ENCODE data around the gene CNTN4. TPM values are rescaled to one million over a fixed set of nuclear protein-coding genes. Genes with fewer than 3 reads are reported as not detected.

Gene CNTN4
- total and polyA plus RNA-seq, 2 experiments from 2014 or later = 5.6 to 7.9 TPM

- H3K4me1 ChIP-seq (ENCODE audit: low read depth) = no peaks in the 10 kb centered on the region
- TF ChIP-seq, protein P1, sequence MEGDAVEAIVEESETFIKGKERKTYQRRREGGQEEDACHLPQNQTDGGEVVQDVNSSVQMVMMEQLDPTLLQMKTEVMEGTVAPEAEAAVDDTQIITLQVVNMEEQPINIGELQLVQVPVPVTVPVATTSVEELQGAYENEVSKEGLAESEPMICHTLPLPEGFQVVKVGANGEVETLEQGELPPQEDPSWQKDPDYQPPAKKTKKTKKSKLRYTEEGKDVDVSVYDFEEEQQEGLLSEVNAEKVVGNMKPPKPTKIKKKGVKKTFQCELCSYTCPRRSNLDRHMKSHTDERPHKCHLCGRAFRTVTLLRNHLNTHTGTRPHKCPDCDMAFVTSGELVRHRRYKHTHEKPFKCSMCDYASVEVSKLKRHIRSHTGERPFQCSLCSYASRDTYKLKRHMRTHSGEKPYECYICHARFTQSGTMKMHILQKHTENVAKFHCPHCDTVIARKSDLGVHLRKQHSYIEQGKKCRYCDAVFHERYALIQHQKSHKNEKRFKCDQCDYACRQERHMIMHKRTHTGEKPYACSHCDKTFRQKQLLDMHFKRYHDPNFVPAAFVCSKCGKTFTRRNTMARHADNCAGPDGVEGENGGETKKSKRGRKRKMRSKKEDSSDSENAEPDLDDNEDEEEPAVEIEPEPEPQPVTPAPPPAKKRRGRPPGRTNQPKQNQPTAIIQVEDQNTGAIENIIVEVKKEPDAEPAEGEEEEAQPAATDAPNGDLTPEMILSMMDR (IDR thresholded peaks at IDR 0.05; ENCODE audit: low read depth, low read length) = no peak
- no peaks in the 10 kb centered on the region for H3K27me3 ChIP-seq
- DNase-seq (ENCODE audit: low read depth in 1 of 2, low spot score in 1 of 2) = no peak
- H3K36me3 ChIP-seq = no peaks in the 10 kb centered on the region
- H3K4me3 ChIP-seq = no peak overlapping the region
- no peak overlapping the region for H3K27ac ChIP-seq
- H3K9me3 ChIP-seq (ENCODE audit: low read depth) = no peaks in the 10 kb centered on the region
Measured at GRCh38 chr3:2784627-2785026, 686.0 kb downstream of the CNTN4 start.

DNA sequence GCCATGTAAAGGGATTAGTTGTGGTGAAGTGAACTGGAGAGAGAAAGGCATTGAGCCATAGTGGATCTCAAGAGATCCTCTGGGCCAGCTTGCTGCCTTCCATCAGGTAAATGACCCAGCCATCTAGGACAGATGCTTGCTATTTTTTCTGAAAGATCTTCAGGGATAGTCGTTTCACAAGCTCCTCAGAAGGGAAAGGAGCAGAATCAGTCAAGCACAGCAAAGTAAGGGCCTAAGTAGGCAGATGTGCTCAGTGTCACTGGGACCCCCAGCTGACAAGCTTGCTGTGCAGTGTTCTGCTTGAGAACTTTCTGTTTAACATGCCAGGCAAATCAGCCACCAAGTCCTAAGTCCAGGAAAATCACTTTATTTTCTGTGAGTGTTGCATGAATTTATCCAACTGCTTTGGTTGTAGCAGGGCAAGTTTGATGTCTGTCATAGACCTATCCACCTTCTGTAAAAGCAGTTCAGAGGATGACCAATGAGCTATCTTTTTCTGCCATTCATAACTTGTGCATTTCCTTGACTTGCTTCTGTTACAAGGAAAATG, 691.7 kb downstream of the CNTN4 start:
- Histone ChIP-seq H3K36me3 (no peaks in the 10 kb centered on the region), H3K4me3 (no peak overlapping the region), H3K27me3 (no peaks in the 10 kb centered on the region), H3K9me3 (ENCODE audit: low read depth) (no peaks in the 10 kb centered on the region), H3K27ac (no peak overlapping the region), H3K4me1 (ENCODE audit: low read depth) (no peaks in the 10 kb centered on the region)
- no peak for DNase-seq (ENCODE audit: low read depth in 1 of 2, low spot score in 1 of 2)
- TF ChIP-seq, protein P1 (IDR thresholded peaks at IDR 0.05; ENCODE audit: low read depth, low read length) = no peak

GRCh38 chr3:2792432-2792831, 693.8 kb downstream of the CNTN4 start:
- H3K4me1 ChIP-seq (ENCODE audit: low read depth) = no peaks in the 10 kb centered on the region
- no peak overlapping the region for H3K27ac ChIP-seq
- H3K27me3 ChIP-seq = no peaks in the 10 kb centered on the region
- no peak overlapping the region for H3K4me3 ChIP-seq
- H3K9me3 ChIP-seq (ENCODE audit: low read depth) = no peaks in the 10 kb centered on the region
- H3K36me3 ChIP-seq = no peaks in the 10 kb centered on the region
- TF ChIP-seq, protein P1 (IDR thresholded peaks at IDR 0.05; ENCODE audit: low read depth, low read length) = no peak
- DNase-seq (ENCODE audit: low read depth in 1 of 2, low spot score in 1 of 2) = no peak

GRCh38 chr3:2793987-2794386, 695.3 kb downstream of the CNTN4 start:
- Histone ChIP-seq H3K4me1 (ENCODE audit: low read depth) (no peaks in the 10 kb centered on the region), H3K4me3 (no peak overlapping the region), H3K27me3 (no peaks in the 10 kb centered on the region), H3K36me3 (no peaks in the 10 kb centered on the region), H3K9me3 (ENCODE audit: low read depth) (no peaks in the 10 kb centered on the region), H3K27ac (no peak overlapping the region)
- no peak for DNase-seq (ENCODE audit: low read depth in 1 of 2, low spot score in 1 of 2)
- TF ChIP-seq, protein P1 (IDR thresholded peaks at IDR 0.05; ENCODE audit: low read depth, low read length) = no peak

GRCh38 chr3:2802429-2802828, 703.8 kb downstream of the CNTN4 start:
- H3K36me3 ChIP-seq = no peaks in the 10 kb centered on the region
- no peak overlapping the region for H3K4me3 ChIP-seq
- no peak overlapping the region for H3K27ac ChIP-seq
- H3K27me3 ChIP-seq = no peaks in the 10 kb centered on the region
- DNase-seq (ENCODE audit: low read depth in 1 of 2, low spot score in 1 of 2) = no peak
- H3K9me3 ChIP-seq (ENCODE audit: low read depth) = no peaks in the 10 kb centered on the region
- TF ChIP-seq, protein P1 (IDR thresholded peaks at IDR 0.05; ENCODE audit: low read depth, low read length) = no peak
- no peaks in the 10 kb centered on the region for H3K4me1 ChIP-seq (ENCODE audit: low read depth)

All from cardiac muscle cell (in vitro differentiated cells and primary cell).